K562 (cell line): ENCODE data around the gene MAP3K20. TPM values are rescaled to one million over a fixed set of nuclear protein-coding genes. Genes with fewer than 3 reads are reported as not detected.

ENCODE experiments used
- ATAC-seq: fragments of 200-7000 bp; cut with Tn5 transposase; 3 replicates; pipeline ENCODE4 v1.9.1; 2020; ENCODE audit warnings: moderate library complexity
- BruUV-seq: library from RNA; stranded (reverse); fragments of 400-500 nt; replicated peaks from 2 replicates; lab custom pipeline; 2021; lab: Mats Ljungman, UMichigan
- CTCF ChIA-PET: fragments of 300-600 bp; formaldehyde crosslinking; extraction: SDS; loops from one replicate; lab custom pipeline; 2021; ENCODE audit warnings: low intra/inter-chr PET ratio; lab: Yijun Ruan, JAX
- POLR2A ChIA-PET: fragments of 300-600, 350-650 bp; sonication (Branson Sonifier 250); formaldehyde crosslinking; extraction: SDS; loops from one replicate; lab custom pipeline; 2021; ENCODE audit warnings: antibody characterized with exemption, inconsistent platforms; lab: Yijun Ruan, JAX
- DNase-seq, 4 experiments: peaks; one replicate each; pipeline versions ENCODE4 v3.0.0 to v3.0.0-alpha.2; 2011 to 2018; ENCODE audit warnings: low spot score in 3 of 4, mixed read lengths in 3 of 4; ENCODE audit errors: extremely low read depth in 1 of 4
- FAIRE-seq: peaks from 2 replicates; lab custom pipeline; 2011; peaks lifted over from hg19 to GRCh38; lab: Jason Lieb, UNC
- H2AFZ ChIP-seq: 2 replicates; pipeline ENCODE4 v1.6.0; 2011; ENCODE audit warnings: low read depth, low read length, control low read depth, inconsistent platforms
- H3K27ac ChIP-seq: fragments of 200-600 bp; 3 replicates; pipeline ENCODE4 v1.8.0; 2011; ENCODE audit warnings: low read depth, mild to moderate bottlenecking, control low read depth, inconsistent platforms, low read length, moderate library complexity, mixed read lengths; ENCODE audit errors: extremely low read depth
- H3K27me3 ChIP-seq, 2 experiments: fragments of 300-600 bp in 1 of 2; 2 replicates in 1 of 2; 3 replicates in 1 of 2; pipeline versions ENCODE4 v1.6.0 to v1.8.0; 2011; ENCODE audit warnings: inconsistent platforms in 2 of 2, low read length in 2 of 2, mild to moderate bottlenecking in 1 of 2, mixed read lengths in 1 of 2, moderate library complexity in 1 of 2; ENCODE audit not compliant: control insufficient read depth in 2 of 2, insufficient read depth in 2 of 2
- H3K36me3 ChIP-seq: fragments of 300-600 bp; 3 replicates; pipeline ENCODE4 v1.8.0; 2011; ENCODE audit warnings: mild to moderate bottlenecking, low read length, inconsistent platforms; ENCODE audit not compliant: control insufficient read depth, insufficient read depth
- H3K4me1 ChIP-seq, 2 experiments: fragments of 200-600 bp in 1 of 2; replicated peaks in 1 of 2; 2 replicates in 1 of 2; 3 replicates in 1 of 2; pipeline versions ENCODE4 v1.5.1 to v1.8.0; 2011; ENCODE audit warnings: inconsistent platforms in 2 of 2, low read length in 2 of 2, mild to moderate bottlenecking in 1 of 2, mixed read lengths in 1 of 2, moderate library complexity in 1 of 2; ENCODE audit not compliant: control insufficient read depth in 2 of 2, insufficient read depth in 2 of 2
- H3K4me2 ChIP-seq: 2 replicates; pipeline ENCODE4 v1.6.1; 2011; ENCODE audit warnings: low read length, control low read depth, inconsistent platforms, mixed read lengths; ENCODE audit not compliant: insufficient read depth
- H3K4me3 ChIP-seq: fragments of 200-600 bp; sonication (generic), shearing (Covaris generic); 2 replicates; pipeline ENCODE4 v1.5.1; 2016; ENCODE audit warnings: control low read depth, inconsistent platforms
- H3K79me2 ChIP-seq: fragments of 200-600 bp; 3 replicates; pipeline ENCODE4 v1.8.0; 2011; ENCODE audit warnings: low read length, inconsistent platforms; ENCODE audit not compliant: control insufficient read depth, insufficient read depth
- H3K9ac ChIP-seq, 2 experiments: 2 replicates each; pipeline versions ENCODE4 v1.6.0 to v1.6.1; 2011; ENCODE audit warnings: low read depth in 2 of 2, low read length in 2 of 2, control low read depth in 1 of 2, inconsistent platforms in 1 of 2, mild to moderate bottlenecking in 1 of 2, mixed read lengths in 1 of 2; ENCODE audit not compliant: insufficient read depth in 1 of 2
- H3K9me1 ChIP-seq: one replicate; pipeline ENCODE4 v1.6.0; 2011; ENCODE audit warnings: inconsistent platforms, mild to moderate bottlenecking, low read length, moderate library complexity; ENCODE audit not compliant: control insufficient read depth, insufficient read depth
- H3K9me3 ChIP-seq: replicated peaks from 2 replicates; pipeline ENCODE4 v1.5.1; 2011; ENCODE audit warnings: low read depth, low read length, inconsistent platforms; ENCODE audit not compliant: control insufficient read depth, insufficient read depth
- H4K20me1 ChIP-seq: replicated peaks from 2 replicates; pipeline ENCODE4 v1.6.1; 2011; ENCODE audit warnings: low read length, inconsistent platforms, mixed read lengths; ENCODE audit not compliant: control insufficient read depth, insufficient read depth
- ASH1L ChIP-seq: fragments of 450-650 bp; IDR thresholded peaks from 2 replicates; pipeline ENCODE4 v1.6.1; 2018; ENCODE audit warnings: borderline replicate concordance, mild to moderate bottlenecking, low read depth; ENCODE audit not compliant: partially characterized antibody
- EP300 ChIP-seq: IDR thresholded peaks from 2 replicates; pipeline ENCODE4 v1.6.1; 2012; ENCODE audit warnings: low read length, improper control_type of control experiment
- ESRRB ChIP-seq: fragments of 250-450 bp; sonication (Bioruptor Pico); IDR thresholded peaks from 2 replicates; pipeline ENCODE4 v1.5.0; 2020; ENCODE audit warnings: mild to moderate bottlenecking, moderate library complexity, borderline replicate concordance
- GABPB1 ChIP-seq: sonication (generic); formaldehyde crosslinking; IDR thresholded peaks from 2 replicates; pipeline ENCODE4 v1.8.0; 2022; ENCODE audit warnings: mild to moderate bottlenecking, missing genetic modification reagents
- ILF3 ChIP-seq: fragments of 450-650 bp; IDR thresholded peaks from 2 replicates; pipeline ENCODE4 v1.6.1; 2018; ENCODE audit warnings: antibody characterized with exemption, mild to moderate bottlenecking, moderate library complexity, borderline replicate concordance
- KDM4B ChIP-seq, 2 experiments: fragments of 450-650 bp in 1 of 2; sonication (generic) in 1 of 2; IDR thresholded peaks; 2 replicates each; pipeline ENCODE4 v1.6.1; 2016 to 2017; ENCODE audit warnings: borderline replicate concordance in 2 of 2, antibody characterized with exemption in 1 of 2, low read depth in 1 of 2, mild to moderate bottlenecking in 1 of 2
- MIER1 ChIP-seq: fragments of 450-650 bp; IDR thresholded peaks from 2 replicates; pipeline ENCODE4 v1.6.1; 2016; ENCODE audit warnings: antibody characterized with exemption, mild to moderate bottlenecking, low read depth
- MTA3 ChIP-seq: fragments of 450-650 bp; formaldehyde crosslinking; IDR thresholded peaks from 2 replicates; pipeline ENCODE4 v1.6.1; 2017; ENCODE audit warnings: mild to moderate bottlenecking, borderline replicate concordance
- NCOA4 ChIP-seq: fragments of 450-650 bp; IDR thresholded peaks from 2 replicates; pipeline ENCODE4 v1.6.1; 2018; ENCODE audit warnings: mild to moderate bottlenecking; ENCODE audit not compliant: partially characterized antibody
- PYGO2 ChIP-seq: fragments of 450-650 bp; IDR thresholded peaks from 2 replicates; pipeline ENCODE4 v1.6.1; 2016; ENCODE audit warnings: mild to moderate bottlenecking, missing genetic modification characterization, moderate library complexity, missing compliant biosample characterization
- WGBS: fragments of 100-300 bp; shearing (Covaris generic); methylation state at CpG from one replicate; pipeline ENCODE4 v1.1.6; 2016; ENCODE audit warnings: low coverage, mixed read lengths; ENCODE audit not compliant: insufficient coverage; ENCODE audit errors: missing lambda C conversion rate; 5-methylcytosine and 5-hydroxymethylcytosine counted together
- in situ Hi-C: fragments of 300-500 bp; cut with MboI; formaldehyde crosslinking; loops from 4 replicates; pipeline ENCODE4 v1.15.0; 2018; ENCODE audit warnings: inconsistent platforms, mixed read lengths
- intact Hi-C: fragments of 100-400 bp; cut with micrococcal nuclease; formaldehyde crosslinking; loops from 2 replicates; pipeline ENCODE4 v1.14.2; 2022
- polyA plus RNA-seq, 8 experiments: library from polyadenylated mRNA; depleted of rRNA in 4 of 8; stranded (reverse) in 5 of 8; unstranded in 3 of 8; fragments of >200 nt; fragmentation: Nextera tagmentation in 2 of 8; fragmentation: Illumina TruSeq in 1 of 8; extraction: Ambion mirVana in 2 of 8; extraction: Trizol in 1 of 8; gene quantifications; 2 replicates each; pipeline versions ENCODE4 v1.2.1 to v1.2.3, GENCODE V29; 2011 to 2014; ENCODE audit warnings: inconsistent platforms in 1 of 8, missing spikeins in 1 of 8
- total RNA-seq, 7 experiments: library from RNA; depleted of rRNA in 6 of 7; stranded (reverse); fragments of >200 nt in 6 of 7; fragmentation: Illumina TruSeq in 2 of 7; extraction: Trizol in 2 of 7; gene quantifications; 2 replicates each; pipeline versions ENCODE4 v1.2.1 to v1.2.3, GENCODE V29; 2011 to 2021; ENCODE audit warnings: low replicate concordance in 1 of 7
- TF ChIP-seq, protein P1 (sequence below): fragments of 250-450 bp; sonication (Bioruptor Pico); IDR thresholded peaks from 2 replicates; pipeline ENCODE4 v1.6.1; 2021; ENCODE audit warnings: mild to moderate bottlenecking

Gene MAP3K20
- total and polyA plus RNA-seq, 9 of the 15 experiments (the other 6 are each of a cell fraction or from before 2014, with no cell fraction given) = 9.8 to 34.2 (median 27.3) TPM

DNA sequence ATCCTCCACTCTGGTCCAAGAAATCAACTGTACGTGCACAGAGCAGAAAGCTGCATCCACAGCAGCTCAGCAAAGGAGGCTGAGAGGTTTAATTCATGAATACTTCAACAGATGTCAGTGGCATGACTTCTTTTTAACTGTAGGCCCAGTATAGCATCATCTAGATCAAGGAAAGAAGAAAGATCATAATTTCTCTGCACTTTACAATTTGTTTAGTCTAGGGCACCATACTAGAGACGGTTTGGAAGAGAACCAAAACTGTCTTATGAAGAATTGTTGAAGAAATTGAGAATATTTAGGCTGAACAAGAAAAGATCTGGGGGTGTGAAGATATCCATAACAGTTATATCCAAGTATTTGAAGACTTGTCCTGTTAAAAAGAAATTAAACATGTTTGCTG lies 30.5 kb upstream of the MAP3K20 start:
- FAIRE-seq (no peak), DNase-seq (no peak), ATAC-seq (no peak)
- Histone ChIP-seq H3K79me2 (no peaks in the 10 kb centered on the region), H3K36me3 (no peaks in the 10 kb centered on the region), H2AFZ (no peak overlapping the region), H3K9ac (no peak overlapping the region), H3K4me3 (no peak overlapping the region), H3K27ac (no peak overlapping the region), H3K9me3 (no peaks in the 10 kb centered on the region), H4K20me1 (no peaks in the 10 kb centered on the region), H3K4me2 (no peak overlapping the region), H3K9me1 (no peaks in the 10 kb centered on the region), H3K4me1 (no peaks in the 10 kb centered on the region; a peak in 2 of 5 replicates), H3K27me3 (peaks cover 2 to 3% of the 10 kb centered on the region in 2 experiments; a peak in 3 of 5 replicates)
- in situ Hi-C loops = no loop called here
- TF ChIP-seq ILF3 = no peak
- TF ChIP-seq ESRRB (CRISPR knock-in tag) = no peak
- no peak for TF ChIP-seq ASH1L
- no peak for TF ChIP-seq NCOA4
- no peak for TF ChIP-seq MIER1
- TF ChIP-seq PYGO2 (tag) = no peak
- TF ChIP-seq GABPB1 (CRISPR knock-in tag) = no peak
- TF ChIP-seq MTA3 = no peak
- TF ChIP-seq, protein P1, sequence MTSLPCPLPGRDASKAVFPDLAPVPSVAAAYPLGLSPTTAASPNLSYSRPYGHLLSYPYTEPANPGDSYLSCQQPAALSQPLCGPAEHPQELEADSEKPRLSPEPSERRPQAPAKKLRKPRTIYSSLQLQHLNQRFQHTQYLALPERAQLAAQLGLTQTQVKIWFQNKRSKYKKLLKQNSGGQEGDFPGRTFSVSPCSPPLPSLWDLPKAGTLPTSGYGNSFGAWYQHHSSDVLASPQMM = no peak
- no peak for TF ChIP-seq KDM4B (IDR thresholded peaks at IDR 0.05; ENCODE audit: borderline replicate concordance in 2 of 2, low read depth in 1 of 2)
- TF ChIP-seq EP300 = no peak
- CTCF ChIA-PET = no interaction called here
- intact Hi-C loops = no loop called here
- BruUV-seq = no TSS peak
- WGBS = 22% methylated on average over 2 of the region's 2 CpGs
- POLR2A ChIA-PET = interaction anchor here (0.8 to 0.9 kb wide), 2 partner anchors 8 to 50 kb away, joined by 3 read pairs; no protein-coding TSS in a partner anchor
